ENCODE data around the gene FBXO21. TPM values are rescaled to one million over a fixed set of nuclear protein-coding genes. Genes with fewer than 3 reads are reported as not detected.
A peak's percentile ranks its signal among the peaks of the same experiment; 100 is the strongest.

The FBXO21 gene
- total RNA-seq, 2 experiments from 2014 or later = 22.8 to 28.2 TPM

- DNase-seq = no peak
- ChIA-PET POLR2A (no interaction called here), CTCF (interaction anchor here (0.7 kb wide), 1 partner anchor 72 kb away, joined by 3 read pairs; no protein-coding TSS in a partner anchor)
- Mint-ChIP-seq H3K27ac (no peak overlapping the region), H3K36me3 (ENCODE audit: low read depth) (no peaks in the 10 kb centered on the region), H3K27me3 (peaks cover 4% of the 10 kb centered on the region), H3K4me1 (no peaks in the 10 kb centered on the region), H3K9me3 (ENCODE audit: low read depth) (no peaks in the 10 kb centered on the region), H3K4me3 (no peak overlapping the region)
- ATAC-seq = no peak
- intact Hi-C loops (cut with DNase I, micrococcal nuclease) = no loop called here
These were observed 26.4 kb upstream of the FBXO21 start for GRCh38 chr12:117216686-117217085.

GRCh38 chr12:117214797-117215196 is 24.5 kb upstream of the FBXO21 start:
- intact Hi-C loops (cut with DNase I, micrococcal nuclease) = no loop called here
- Mint-ChIP-seq H3K36me3 (ENCODE audit: low read depth) (no peaks in the 10 kb centered on the region), H3K4me1 (no peaks in the 10 kb centered on the region), H3K4me3 (no peak overlapping the region), H3K27me3 (peaks cover 6% of the 10 kb centered on the region), H3K27ac (no peak overlapping the region), H3K9me3 (ENCODE audit: low read depth) (no peaks in the 10 kb centered on the region)
- ChIA-PET CTCF (no interaction called here), POLR2A (no interaction called here)
- ATAC-seq (no peak), DNase-seq (no peak)

GRCh38 chr12:117213295-117213808 is 23.1 kb upstream of the FBXO21 start:
- H3K4me1 Mint-ChIP-seq = no peaks in the 10 kb centered on the region
- no peak overlapping the region for H3K27ac Mint-ChIP-seq
- CTCF ChIA-PET = interaction anchor here (0.7 to 2.3 kb wide), 9 partner anchors 11 to 624 kb away, joined by 3 to 22 read pairs (median 4); no protein-coding TSS in a partner anchor
- intact Hi-C loops (cut with DNase I, micrococcal nuclease) = no loop called here
- ATAC-seq = no peak
- POLR2A ChIA-PET = no interaction called here
- peaks cover 4% of the 10 kb centered on the region for H3K27me3 Mint-ChIP-seq
- no peak overlapping the region for H3K4me3 Mint-ChIP-seq
- H3K9me3 Mint-ChIP-seq (ENCODE audit: low read depth) = no peaks in the 10 kb centered on the region
- no peak for DNase-seq
- H3K36me3 Mint-ChIP-seq (ENCODE audit: low read depth) = no peaks in the 10 kb centered on the region

GRCh38 chr12:117212563-117213190 is 22.4 kb upstream of the FBXO21 start:
- Mint-ChIP-seq H3K27ac (no peak overlapping the region), H3K4me1 (no peaks in the 10 kb centered on the region), H3K4me3 (no peak overlapping the region), H3K27me3 (peaks cover 10% of the 10 kb centered on the region), H3K36me3 (ENCODE audit: low read depth) (no peaks in the 10 kb centered on the region), H3K9me3 (ENCODE audit: low read depth) (no peaks in the 10 kb centered on the region)
- ChIA-PET POLR2A (no interaction called here), CTCF (interaction anchor here (0.7 to 3.9 kb wide), 12 partner anchors 9 to 625 kb away, joined by 3 to 22 read pairs (median 4); no protein-coding TSS in a partner anchor)
- peak; percentile 64 for ATAC-seq
- DNase-seq = peak; percentile 80
- intact Hi-C loops (cut with DNase I, micrococcal nuclease) = loop anchor here (1.0 kb wide), 3 partner anchors 375 to 644 kb away; no protein-coding TSS in a partner anchor

GRCh38 chr12:117210266-117210918 is 20.1 kb upstream of the FBXO21 start:
- Mint-ChIP-seq H3K27ac (no peak overlapping the region), H3K9me3 (ENCODE audit: low read depth) (no peaks in the 10 kb centered on the region), H3K4me3 (no peak overlapping the region), H3K36me3 (ENCODE audit: low read depth) (no peaks in the 10 kb centered on the region), H3K27me3 (peaks cover 13% of the 10 kb centered on the region), H3K4me1 (no peaks in the 10 kb centered on the region)
- intact Hi-C loops (cut with DNase I, micrococcal nuclease) = no loop called here
- ATAC-seq = no peak
- DNase-seq = no peak
- ChIA-PET CTCF (interaction anchor here (0.6 to 3.9 kb wide), 8 partner anchors 9 to 1064 kb away, joined by 3 to 21 read pairs (median 4); no protein-coding TSS in a partner anchor), POLR2A (no interaction called here)

- H3K9me3 Mint-ChIP-seq (ENCODE audit: low read depth) = no peaks in the 10 kb centered on the region
- CTCF ChIA-PET = interaction anchor here (0.9 to 3.9 kb wide), 3 partner anchors 9 to 648 kb away, joined by 3 to 21 read pairs (median 4); no protein-coding TSS in a partner anchor
These were observed 19.4 kb upstream of the FBXO21 start for GRCh38 chr12:117209626-117210025.

GRCh38 chr12:117208811-117209455 is 18.7 kb upstream of the FBXO21 start:
- Mint-ChIP-seq H3K4me3 (no peak overlapping the region), H3K27me3 (peaks cover 17% of the 10 kb centered on the region), H3K27ac (no peak overlapping the region), H3K4me1 (no peaks in the 10 kb centered on the region), H3K9me3 (ENCODE audit: low read depth) (no peaks in the 10 kb centered on the region), H3K36me3 (ENCODE audit: low read depth) (no peaks in the 10 kb centered on the region)
- intact Hi-C loops (cut with DNase I, micrococcal nuclease) = no loop called here
- no peak for DNase-seq
- no peak for ATAC-seq
- CTCF ChIA-PET = interaction anchor here (0.9 to 3.9 kb wide), 3 partner anchors 8 to 649 kb away, joined by 3 to 21 read pairs (median 4); no protein-coding TSS in a partner anchor
- POLR2A ChIA-PET = no interaction called here

More at GRCh38 chr12:117209626-117210025, 19.4 kb upstream of the FBXO21 start:
- POLR2A ChIA-PET = no interaction called here
- ATAC-seq (no peak), DNase-seq (no peak)
- H3K36me3 Mint-ChIP-seq (ENCODE audit: low read depth) = no peaks in the 10 kb centered on the region
- no peaks in the 10 kb centered on the region for H3K4me1 Mint-ChIP-seq
- peaks cover 17% of the 10 kb centered on the region for H3K27me3 Mint-ChIP-seq
- intact Hi-C loops (cut with DNase I, micrococcal nuclease) = no loop called here
- no peak overlapping the region for H3K4me3 Mint-ChIP-seq
- H3K27ac Mint-ChIP-seq = no peak overlapping the region

- Mint-ChIP-seq H3K27ac (no peak overlapping the region), H3K36me3 (ENCODE audit: low read depth) (no peaks in the 10 kb centered on the region), H3K27me3 (peaks cover 17% of the 10 kb centered on the region), H3K9me3 (ENCODE audit: low read depth) (no peaks in the 10 kb centered on the region), H3K4me1 (no peaks in the 10 kb centered on the region), H3K4me3 (no peak overlapping the region)
- POLR2A ChIA-PET = no interaction called here
- no peak for DNase-seq
- CTCF ChIA-PET = no interaction called here
- intact Hi-C loops (cut with DNase I, micrococcal nuclease) = no loop called here
- no peak for ATAC-seq
These were observed 17.9 kb upstream of the FBXO21 start for GRCh38 chr12:117208206-117208605.

GRCh38 chr12:117207675-117208074 is 17.4 kb upstream of the FBXO21 start:
- intact Hi-C loops (cut with DNase I, micrococcal nuclease) = no loop called here
- Mint-ChIP-seq H3K36me3 (ENCODE audit: low read depth) (no peaks in the 10 kb centered on the region), H3K4me3 (no peak overlapping the region), H3K27ac (no peak overlapping the region), H3K4me1 (no peaks in the 10 kb centered on the region), H3K9me3 (ENCODE audit: low read depth) (no peaks in the 10 kb centered on the region), H3K27me3 (peaks cover 17% of the 10 kb centered on the region)
- ChIA-PET CTCF (no interaction called here), POLR2A (no interaction called here)
- ATAC-seq (no peak), DNase-seq (no peak)

GRCh38 chr12:117202556-117202955 is 12.3 kb upstream of the FBXO21 start:
- Mint-ChIP-seq H3K4me3 (no peak overlapping the region), H3K36me3 (ENCODE audit: low read depth) (no peaks in the 10 kb centered on the region), H3K27ac (no peak overlapping the region), H3K9me3 (ENCODE audit: low read depth) (no peaks in the 10 kb centered on the region), H3K4me1 (no peaks in the 10 kb centered on the region), H3K27me3 (peaks cover 16% of the 10 kb centered on the region)
- CTCF ChIA-PET = interaction anchor here (1.4 kb wide), 1 partner anchor 11 kb away, joined by 6 read pairs; no protein-coding TSS in a partner anchor
- ATAC-seq (no peak), DNase-seq (no peak)
- POLR2A ChIA-PET = no interaction called here
- intact Hi-C loops (cut with DNase I, micrococcal nuclease) = no loop called here

- DNase-seq = no peak
- intact Hi-C loops (cut with DNase I, micrococcal nuclease) = no loop called here
- Mint-ChIP-seq H3K4me1 (no peaks in the 10 kb centered on the region), H3K9me3 (ENCODE audit: low read depth) (no peaks in the 10 kb centered on the region), H3K27me3 (peaks cover 13% of the 10 kb centered on the region), H3K4me3 (no peak overlapping the region), H3K36me3 (ENCODE audit: low read depth) (no peaks in the 10 kb centered on the region), H3K27ac (no peak overlapping the region)
- ChIA-PET POLR2A (no interaction called here), CTCF (interaction anchor here (0.5 to 1.4 kb wide), 3 partner anchors 11 to 630 kb away, joined by 3 to 6 read pairs (median 4); no protein-coding TSS in a partner anchor)
- no peak for ATAC-seq
These were observed 11.8 kb upstream of the FBXO21 start for GRCh38 chr12:117202033-117202432.

All from activated CD4-positive, alpha-beta T cell treated with anti-CD3 and anti-CD28 coated beads for 36 hours (primary cell).